ENCODE measurements around the gene CWC27.
A peak's percentile ranks its signal among the peaks of the same experiment; 100 is the strongest.

The CWC27 gene

DNA sequence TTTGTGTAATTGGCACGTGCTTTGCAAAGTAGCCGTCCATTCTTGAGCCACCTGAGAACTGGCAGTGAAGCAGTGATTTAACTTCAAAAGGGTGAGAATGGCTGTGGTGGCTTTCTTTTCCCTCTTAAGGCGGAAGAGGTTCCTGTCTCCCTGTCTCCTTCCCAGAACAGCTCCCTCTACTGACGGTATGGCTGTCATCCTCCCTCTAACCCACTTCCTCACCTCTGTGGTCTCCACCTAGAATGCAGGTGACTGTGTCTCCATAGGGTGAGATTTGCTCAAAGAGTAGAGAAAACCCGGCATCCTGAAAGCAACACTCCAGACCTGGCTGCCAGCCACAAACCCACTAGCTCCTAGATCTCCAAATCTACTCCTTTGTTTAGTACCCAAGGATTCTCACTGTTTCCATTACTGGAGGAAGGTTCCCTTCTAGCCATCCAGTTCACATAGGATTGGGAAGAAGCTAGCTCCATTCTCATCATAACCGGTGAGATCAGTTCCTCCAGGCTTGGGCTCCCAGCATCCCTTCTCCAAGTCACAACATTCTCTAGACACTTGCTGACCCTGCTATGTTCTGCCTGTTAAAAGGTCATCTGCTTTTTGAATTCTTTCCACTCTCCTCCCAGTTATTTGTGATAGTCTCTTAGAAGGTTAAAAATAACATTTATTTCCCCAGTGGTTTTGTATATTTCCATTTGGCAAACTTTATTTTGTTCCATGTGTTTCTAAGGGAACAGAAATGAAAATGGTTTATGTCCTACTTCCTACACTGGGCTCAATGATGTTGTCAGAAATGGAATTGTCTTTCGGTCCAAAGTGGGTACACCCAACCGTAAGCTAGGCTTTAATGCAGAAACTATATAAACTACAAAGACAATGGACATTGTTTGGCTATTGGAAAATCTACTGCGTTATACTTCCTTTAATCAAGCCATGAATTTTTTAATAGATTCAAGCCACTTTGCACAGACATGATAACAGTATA lies 269.4 kb downstream of the CWC27 start:
- peaks cover 8% of the 10 kb centered on the region for H3K4me1 ChIP-seq (ENCODE audit: control insufficient read depth, insufficient read depth, low read depth, low read length)
- H3K23ac ChIP-seq (ENCODE audit: low read length in 2 of 2) = no peak overlapping the region
- H3K79me1 ChIP-seq (replicated peaks; ENCODE audit: low read length, poor library complexity, severe bottlenecking) = no peaks in the 10 kb centered on the region
- WGBS = 84% methylated on average over 8 of the region's 9 CpGs
- no peak overlapping the region for H3K4ac ChIP-seq (ENCODE audit: low read depth in 1 of 2, low read length in 2 of 2)
- H3K27me3 ChIP-seq (ENCODE audit: control insufficient read depth in 1 of 2, insufficient read depth in 1 of 2, low read length in 2 of 2) = no peaks in the 10 kb centered on the region
- H3K9me3 ChIP-seq (ENCODE audit: control insufficient read depth, low read length) = no peaks in the 10 kb centered on the region
- no peak overlapping the region for H3K4me2 ChIP-seq (ENCODE audit: low read length, poor library complexity, severe bottlenecking)
- H2BK15ac ChIP-seq (ENCODE audit: low read depth, poor library complexity, severe bottlenecking) = no peak overlapping the region
- H3K9ac ChIP-seq (ENCODE audit: low read length) = peak overlapping the region; percentile 91
- peak overlapping the region in 1 of 2 experiments; percentile 67 for H2BK12ac ChIP-seq (ENCODE audit: low read length in 2 of 2)
- no peak overlapping the region for H2AFZ ChIP-seq (ENCODE audit: low read depth, low read length)
- no peak overlapping the region for H4K8ac ChIP-seq (ENCODE audit: low read length)
- peak overlapping the region; percentile 14 for H4K91ac ChIP-seq (ENCODE audit: low read length)
- H3K14ac ChIP-seq (ENCODE audit: low read length in 2 of 2) = no peak overlapping the region
- H2AK5ac ChIP-seq (ENCODE audit: low read length, severe bottlenecking) = no peak overlapping the region
- H2BK5ac ChIP-seq (ENCODE audit: low read depth, low read length, poor library complexity, severe bottlenecking) = no peak overlapping the region
- peak overlapping the region in 1 of 2 experiments; percentile 43 for H3K18ac ChIP-seq (ENCODE audit: low read depth in 1 of 2, low read length in 2 of 2)
- no peaks in the 10 kb centered on the region for H3K36me3 ChIP-seq (ENCODE audit: control insufficient read depth in 1 of 2, insufficient read depth in 2 of 2, low read depth in 1 of 2, low read length in 2 of 2)
- no peak overlapping the region for H2BK120ac ChIP-seq (ENCODE audit: low read depth, low read length)
- H3K27ac ChIP-seq (ENCODE audit: low read length, poor library complexity, severe bottlenecking) = no peak overlapping the region
- peak; percentile 22 for DNase-seq
- H3K4me3 ChIP-seq (ENCODE audit: insufficient read depth in 1 of 2, low read depth in 1 of 2, low read length in 2 of 2) = peak overlapping the region in 1 of 2 experiments; percentile 23

- H3K27me3 ChIP-seq (ENCODE audit: control insufficient read depth in 1 of 2, insufficient read depth in 1 of 2, low read length in 2 of 2) = no peaks in the 10 kb centered on the region
- H2BK12ac ChIP-seq (ENCODE audit: low read length in 2 of 2) = no peak overlapping the region
- H3K4me2 ChIP-seq (ENCODE audit: low read length, poor library complexity, severe bottlenecking) = no peak overlapping the region
- no peaks in the 10 kb centered on the region for H3K79me1 ChIP-seq (replicated peaks; ENCODE audit: low read length, poor library complexity, severe bottlenecking)
- H2BK15ac ChIP-seq (ENCODE audit: low read depth, poor library complexity, severe bottlenecking) = no peak overlapping the region
- 91% methylated on average over 2 of the region's 2 CpGs for WGBS
- no peak overlapping the region for H4K8ac ChIP-seq (ENCODE audit: low read length)
- no peaks in the 10 kb centered on the region for H3K9me3 ChIP-seq (ENCODE audit: control insufficient read depth, low read length)
- H3K14ac ChIP-seq (ENCODE audit: low read length in 2 of 2) = no peak overlapping the region
- no peaks in the 10 kb centered on the region for H3K4me1 ChIP-seq (ENCODE audit: control insufficient read depth, insufficient read depth, low read depth, low read length)
- DNase-seq = no peak
- H3K27ac ChIP-seq (ENCODE audit: low read length, poor library complexity, severe bottlenecking) = no peak overlapping the region
- H2AK5ac ChIP-seq (ENCODE audit: low read length, severe bottlenecking) = no peak overlapping the region
- no peak overlapping the region for H4K91ac ChIP-seq (ENCODE audit: low read length)
- H3K36me3 ChIP-seq (ENCODE audit: control insufficient read depth in 1 of 2, insufficient read depth in 2 of 2, low read depth in 1 of 2, low read length in 2 of 2) = no peaks in the 10 kb centered on the region
- H3K18ac ChIP-seq (ENCODE audit: low read depth in 1 of 2, low read length in 2 of 2) = no peak overlapping the region
- H2BK5ac ChIP-seq (ENCODE audit: low read depth, low read length, poor library complexity, severe bottlenecking) = no peak overlapping the region
- H3K23ac ChIP-seq (ENCODE audit: low read length in 2 of 2) = no peak overlapping the region
- no peak overlapping the region for H2AFZ ChIP-seq (ENCODE audit: low read depth, low read length)
- peak overlapping the region; percentile 71 for H3K9ac ChIP-seq (ENCODE audit: low read length)
- H2BK120ac ChIP-seq (ENCODE audit: low read depth, low read length) = no peak overlapping the region
- H3K4ac ChIP-seq (ENCODE audit: low read depth in 1 of 2, low read length in 2 of 2) = no peak overlapping the region
- no peak overlapping the region for H3K4me3 ChIP-seq (ENCODE audit: insufficient read depth in 1 of 2, low read depth in 1 of 2, low read length in 2 of 2)
Observed at GRCh38 chr5:65041296-65042158, 272.8 kb downstream of the CWC27 start.

- 96% methylated on average over 5 of the region's 5 CpGs for WGBS
- H3K9ac ChIP-seq (ENCODE audit: low read length) = no peak overlapping the region
- no peak overlapping the region for H2BK15ac ChIP-seq (ENCODE audit: low read depth, poor library complexity, severe bottlenecking)
Observed at GRCh38 chr5:65043843-65044359, 275.2 kb downstream of the CWC27 start.

GRCh38 chr5:65047225-65047624 lies 278.5 kb downstream of the CWC27 start:
- no peak overlapping the region for H3K4me3 ChIP-seq (ENCODE audit: insufficient read depth in 1 of 2, low read depth in 1 of 2, low read length in 2 of 2)
- no peak overlapping the region for H3K23ac ChIP-seq (ENCODE audit: low read length in 2 of 2)
- H2BK5ac ChIP-seq (ENCODE audit: low read depth, low read length, poor library complexity, severe bottlenecking) = no peak overlapping the region
- no peak overlapping the region for H2BK15ac ChIP-seq (ENCODE audit: low read depth, poor library complexity, severe bottlenecking)
- no peak overlapping the region for H3K27ac ChIP-seq (ENCODE audit: low read length, poor library complexity, severe bottlenecking)
- no peak overlapping the region for H2AFZ ChIP-seq (ENCODE audit: low read depth, low read length)
- no peaks in the 10 kb centered on the region for H3K27me3 ChIP-seq (ENCODE audit: control insufficient read depth in 1 of 2, insufficient read depth in 1 of 2, low read length in 2 of 2)
- WGBS = 87% methylated on average over 3 of the region's 3 CpGs
- no peak overlapping the region for H3K18ac ChIP-seq (ENCODE audit: low read depth in 1 of 2, low read length in 2 of 2)
- H4K91ac ChIP-seq (ENCODE audit: low read length) = no peak overlapping the region
- no peaks in the 10 kb centered on the region for H3K36me3 ChIP-seq (ENCODE audit: control insufficient read depth in 1 of 2, insufficient read depth in 2 of 2, low read depth in 1 of 2, low read length in 2 of 2)
- no peak overlapping the region for H2AK5ac ChIP-seq (ENCODE audit: low read length, severe bottlenecking)
- H3K14ac ChIP-seq (ENCODE audit: low read length in 2 of 2) = no peak overlapping the region
- H3K9ac ChIP-seq (ENCODE audit: low read length) = no peak overlapping the region
- no peak overlapping the region for H3K4me2 ChIP-seq (ENCODE audit: low read length, poor library complexity, severe bottlenecking)
- H3K79me1 ChIP-seq (replicated peaks; ENCODE audit: low read length, poor library complexity, severe bottlenecking) = no peaks in the 10 kb centered on the region
- no peak overlapping the region for H2BK120ac ChIP-seq (ENCODE audit: low read depth, low read length)
- no peak overlapping the region for H3K4ac ChIP-seq (ENCODE audit: low read depth in 1 of 2, low read length in 2 of 2)
- H3K4me1 ChIP-seq (ENCODE audit: control insufficient read depth, insufficient read depth, low read depth, low read length) = no peaks in the 10 kb centered on the region
- H4K8ac ChIP-seq (ENCODE audit: low read length) = no peak overlapping the region
- no peaks in the 10 kb centered on the region for H3K9me3 ChIP-seq (ENCODE audit: control insufficient read depth, low read length)
- H2BK12ac ChIP-seq (ENCODE audit: low read length in 2 of 2) = no peak overlapping the region
- DNase-seq = no peak

More at GRCh38 chr5:65043843-65044359, 275.2 kb downstream of the CWC27 start:
- Histone ChIP-seq H3K23ac (ENCODE audit: low read length in 2 of 2) (no peak overlapping the region), H3K4me3 (ENCODE audit: insufficient read depth in 1 of 2, low read depth in 1 of 2, low read length in 2 of 2) (no peak overlapping the region), H3K27me3 (ENCODE audit: control insufficient read depth in 1 of 2, insufficient read depth in 1 of 2, low read length in 2 of 2) (no peaks in the 10 kb centered on the region), H2BK120ac (ENCODE audit: low read depth, low read length) (no peak overlapping the region), H4K91ac (ENCODE audit: low read length) (no peak overlapping the region), H3K79me1 (replicated peaks; ENCODE audit: low read length, poor library complexity, severe bottlenecking) (no peaks in the 10 kb centered on the region), H2AK5ac (ENCODE audit: low read length, severe bottlenecking) (no peak overlapping the region), H3K9me3 (ENCODE audit: control insufficient read depth, low read length) (no peaks in the 10 kb centered on the region), H2AFZ (ENCODE audit: low read depth, low read length) (no peak overlapping the region), H3K14ac (ENCODE audit: low read length in 2 of 2) (no peak overlapping the region), H3K4ac (ENCODE audit: low read depth in 1 of 2, low read length in 2 of 2) (no peak overlapping the region), H3K18ac (ENCODE audit: low read depth in 1 of 2, low read length in 2 of 2) (no peak overlapping the region), H4K8ac (ENCODE audit: low read length) (no peak overlapping the region), H2BK5ac (ENCODE audit: low read depth, low read length, poor library complexity, severe bottlenecking) (no peak overlapping the region), H3K4me1 (ENCODE audit: control insufficient read depth, insufficient read depth, low read depth, low read length) (no peaks in the 10 kb centered on the region), H3K36me3 (ENCODE audit: control insufficient read depth in 1 of 2, insufficient read depth in 2 of 2, low read depth in 1 of 2, low read length in 2 of 2) (no peaks in the 10 kb centered on the region), H3K4me2 (ENCODE audit: low read length, poor library complexity, severe bottlenecking) (no peak overlapping the region), H2BK12ac (ENCODE audit: low read length in 2 of 2) (no peak overlapping the region), H3K27ac (ENCODE audit: low read length, poor library complexity, severe bottlenecking) (no peak overlapping the region)
- no peak for DNase-seq

Measured in mesenchymal stem cell (in vitro differentiated cells and primary cell).